ENCODE results near the gene PRPH. TPM values are rescaled to one million over a fixed set of nuclear protein-coding genes. Genes with fewer than 3 reads are reported as not detected.

Gene PRPH
- total and polyA plus RNA-seq, 9 of the 15 experiments (the other 6 are each of a cell fraction or from before 2014, with no cell fraction given): 0.27 to 1.9 (median 1.3) TPM; not detected in 1

GRCh38 chr12:49335118-49335954 lies 40.4 kb downstream of the PRPH start:
- no peak for FAIRE-seq
- H3K9me1 ChIP-seq (ENCODE audit: control insufficient read depth, insufficient read depth, low read length): peaks cover 3% of the 10 kb centered on the region
- 73% methylated on average over 15 of the region's 16 CpGs for WGBS (ENCODE audit: insufficient coverage, low coverage, missing lambda C conversion rate)
- ATAC-seq: no peak
- no peak for DNase-seq (ENCODE audit: extremely low read depth in 1 of 4, low spot score in 3 of 4)
- H4K20me1 ChIP-seq (replicated peaks; ENCODE audit: control insufficient read depth, insufficient read depth, low read length): no peaks in the 10 kb centered on the region
- H3K9me3 ChIP-seq (replicated peaks; ENCODE audit: control insufficient read depth, insufficient read depth, low read depth, low read length): no peaks in the 10 kb centered on the region
- BruUV-seq (replicated peaks): no TSS peak
- H3K27me3 ChIP-seq (ENCODE audit: control insufficient read depth in 2 of 2, insufficient read depth in 2 of 2, low read length in 2 of 2): no peaks in the 10 kb centered on the region
- no peak overlapping the region for H2AFZ ChIP-seq (ENCODE audit: low read depth, low read length)
- CTCF ChIA-PET (ENCODE audit: low intra/inter-chr PET ratio): interaction anchor here (3.8 kb wide), 1 partner anchor 46 kb away, joined by 27 read pairs; no protein-coding TSS in a partner anchor
- peaks cover 16% of the 10 kb centered on the region; the same call in 2 of the 3 replicates for H3K36me3 ChIP-seq (ENCODE audit: control insufficient read depth, insufficient read depth, low read length)
- H3K9ac ChIP-seq (ENCODE audit: insufficient read depth in 1 of 2, low read depth in 2 of 2, low read length in 2 of 2): no peak overlapping the region
- POLR2A ChIA-PET: interaction anchor here (0.7 to 2.1 kb wide), 6 partner anchors 9 to 68 kb away, joined by 3 to 13 read pairs (median 4); partner anchors contain the start of gene TROAP
- no peak overlapping the region for H3K27ac ChIP-seq (ENCODE audit: extremely low read depth, low read depth, low read length)
- no peak overlapping the region for H3K4me3 ChIP-seq
- in situ Hi-C loops (cut with MboI) (loop anchor here (5.0 kb wide), 1 partner anchor 48 kb away; no protein-coding TSS in a partner anchor), intact Hi-C loops (cut with micrococcal nuclease) (no loop called here)
- peaks cover 11 to 47% of the 10 kb centered on the region in 2 experiments for H3K4me1 ChIP-seq (replicated peaks in 1 of 2; ENCODE audit: control insufficient read depth in 2 of 2, insufficient read depth in 2 of 2, low read length in 2 of 2)
- H3K4me2 ChIP-seq (ENCODE audit: insufficient read depth, low read length): no peak overlapping the region
- no peaks in the 10 kb centered on the region for H3K79me2 ChIP-seq (ENCODE audit: control insufficient read depth, insufficient read depth, low read length)
- peak; percentile 35 for TF ChIP-seq DACH1 (IDR thresholded peaks at IDR 0.05; ENCODE audit: partially characterized antibody)
- TF ChIP-seq ZNF232 (CRISPR knock-in tag; IDR thresholded peaks at IDR 0.05): no peak
- TF ChIP-seq KHSRP (IDR thresholded peaks at IDR 0.05): no peak
- TF ChIP-seq, protein P1, sequence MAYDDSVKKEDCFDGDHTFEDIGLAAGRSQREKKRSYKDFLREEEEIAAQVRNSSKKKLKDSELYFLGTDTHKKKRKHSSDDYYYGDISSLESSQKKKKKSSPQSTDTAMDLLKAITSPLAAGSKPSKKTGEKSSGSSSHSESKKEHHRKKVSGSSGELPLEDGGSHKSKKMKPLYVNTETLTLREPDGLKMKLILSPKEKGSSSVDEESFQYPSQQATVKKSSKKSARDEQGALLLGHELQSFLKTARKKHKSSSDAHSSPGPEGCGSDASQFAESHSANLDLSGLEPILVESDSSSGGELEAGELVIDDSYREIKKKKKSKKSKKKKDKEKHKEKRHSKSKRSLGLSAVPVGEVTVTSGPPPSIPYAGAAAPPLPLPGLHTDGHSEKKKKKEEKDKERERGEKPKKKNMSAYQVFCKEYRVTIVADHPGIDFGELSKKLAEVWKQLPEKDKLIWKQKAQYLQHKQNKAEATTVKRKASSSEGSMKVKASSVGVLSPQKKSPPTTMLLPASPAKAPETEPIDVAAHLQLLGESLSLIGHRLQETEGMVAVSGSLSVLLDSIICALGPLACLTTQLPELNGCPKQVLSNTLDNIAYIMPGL (CRISPR knock-in tag; IDR thresholded peaks at IDR 0.05): no peak
- TF ChIP-seq, protein P2, sequence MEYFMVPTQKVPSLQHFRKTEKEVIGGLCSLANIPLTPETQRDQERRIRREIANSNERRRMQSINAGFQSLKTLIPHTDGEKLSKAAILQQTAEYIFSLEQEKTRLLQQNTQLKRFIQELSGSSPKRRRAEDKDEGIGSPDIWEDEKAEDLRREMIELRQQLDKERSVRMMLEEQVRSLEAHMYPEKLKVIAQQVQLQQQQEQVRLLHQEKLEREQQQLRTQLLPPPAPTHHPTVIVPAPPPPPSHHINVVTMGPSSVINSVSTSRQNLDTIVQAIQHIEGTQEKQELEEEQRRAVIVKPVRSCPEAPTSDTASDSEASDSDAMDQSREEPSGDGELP (CRISPR knock-in tag; IDR thresholded peaks at IDR 0.05; ENCODE audit: borderline replicate concordance): peak; percentile 34; the same call in 1 of the 2 replicates
- TF ChIP-seq U2AF1 (optimal IDR thresholded peaks at IDR 0.05; ENCODE audit: low read depth, low read length): no peak
- TF ChIP-seq RBM34 (IDR thresholded peaks at IDR 0.05; ENCODE audit: borderline replicate concordance, insufficient read depth, low read length): no peak
- TF ChIP-seq, protein P3, sequence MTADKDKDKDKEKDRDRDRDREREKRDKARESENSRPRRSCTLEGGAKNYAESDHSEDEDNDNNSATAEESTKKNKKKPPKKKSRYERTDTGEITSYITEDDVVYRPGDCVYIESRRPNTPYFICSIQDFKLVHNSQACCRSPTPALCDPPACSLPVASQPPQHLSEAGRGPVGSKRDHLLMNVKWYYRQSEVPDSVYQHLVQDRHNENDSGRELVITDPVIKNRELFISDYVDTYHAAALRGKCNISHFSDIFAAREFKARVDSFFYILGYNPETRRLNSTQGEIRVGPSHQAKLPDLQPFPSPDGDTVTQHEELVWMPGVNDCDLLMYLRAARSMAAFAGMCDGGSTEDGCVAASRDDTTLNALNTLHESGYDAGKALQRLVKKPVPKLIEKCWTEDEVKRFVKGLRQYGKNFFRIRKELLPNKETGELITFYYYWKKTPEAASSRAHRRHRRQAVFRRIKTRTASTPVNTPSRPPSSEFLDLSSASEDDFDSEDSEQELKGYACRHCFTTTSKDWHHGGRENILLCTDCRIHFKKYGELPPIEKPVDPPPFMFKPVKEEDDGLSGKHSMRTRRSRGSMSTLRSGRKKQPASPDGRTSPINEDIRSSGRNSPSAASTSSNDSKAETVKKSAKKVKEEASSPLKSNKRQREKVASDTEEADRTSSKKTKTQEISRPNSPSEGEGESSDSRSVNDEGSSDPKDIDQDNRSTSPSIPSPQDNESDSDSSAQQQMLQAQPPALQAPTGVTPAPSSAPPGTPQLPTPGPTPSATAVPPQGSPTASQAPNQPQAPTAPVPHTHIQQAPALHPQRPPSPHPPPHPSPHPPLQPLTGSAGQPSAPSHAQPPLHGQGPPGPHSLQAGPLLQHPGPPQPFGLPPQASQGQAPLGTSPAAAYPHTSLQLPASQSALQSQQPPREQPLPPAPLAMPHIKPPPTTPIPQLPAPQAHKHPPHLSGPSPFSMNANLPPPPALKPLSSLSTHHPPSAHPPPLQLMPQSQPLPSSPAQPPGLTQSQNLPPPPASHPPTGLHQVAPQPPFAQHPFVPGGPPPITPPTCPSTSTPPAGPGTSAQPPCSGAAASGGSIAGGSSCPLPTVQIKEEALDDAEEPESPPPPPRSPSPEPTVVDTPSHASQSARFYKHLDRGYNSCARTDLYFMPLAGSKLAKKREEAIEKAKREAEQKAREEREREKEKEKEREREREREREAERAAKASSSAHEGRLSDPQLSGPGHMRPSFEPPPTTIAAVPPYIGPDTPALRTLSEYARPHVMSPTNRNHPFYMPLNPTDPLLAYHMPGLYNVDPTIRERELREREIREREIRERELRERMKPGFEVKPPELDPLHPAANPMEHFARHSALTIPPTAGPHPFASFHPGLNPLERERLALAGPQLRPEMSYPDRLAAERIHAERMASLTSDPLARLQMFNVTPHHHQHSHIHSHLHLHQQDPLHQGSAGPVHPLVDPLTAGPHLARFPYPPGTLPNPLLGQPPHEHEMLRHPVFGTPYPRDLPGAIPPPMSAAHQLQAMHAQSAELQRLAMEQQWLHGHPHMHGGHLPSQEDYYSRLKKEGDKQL (CRISPR knock-in tag; IDR thresholded peaks at IDR 0.05; ENCODE audit: borderline replicate concordance): no peak
- no peak for TF ChIP-seq TCF7L2 (IDR thresholded peaks at IDR 0.05; ENCODE audit: low read depth, low read length)
- no peak for TF ChIP-seq SREBF1 (IDR thresholded peaks at IDR 0.05; ENCODE audit: borderline replicate concordance, low read depth, low read length)
- no peak for TF ChIP-seq ZBTB2 (IDR thresholded peaks at IDR 0.05)

Data from K562 (cell line).